Ovary (tissue), 9 donors: ENCODE measurements around the gene PXYLP1. TPM values are rescaled to one million over a fixed set of nuclear protein-coding genes. Genes with fewer than 3 reads are reported as not detected.

ENCODE experiments used
- DNase-seq, 5 donors: peaks; one replicate each; pipeline ENCODE4 v3.0.0-alpha.2; 2019 to 2020
- H3K27ac ChIP-seq, 2 donors: fragments of 200-600 bp; one replicate each; pipeline versions ENCODE4 v1.5.1 to v1.8.0; 2019 to 2022
- H3K27me3 ChIP-seq: fragments of 200-600 bp; one replicate; pipeline ENCODE4 v1.8.0; 2022
- H3K36me3 ChIP-seq: fragments of 200-600 bp; sonication (generic); one replicate; pipeline ENCODE4 v1.5.1; 2019
- H3K4me1 ChIP-seq: one replicate; pipeline ENCODE4 v1.8.1; 2013; ENCODE audit warnings: mild to moderate bottlenecking, moderate library complexity; ENCODE audit not compliant: insufficient read depth
- H3K4me3 ChIP-seq: fragments of 200-600 bp; sonication (generic); one replicate; pipeline ENCODE4 v1.5.1; 2017
- H3K9me3 ChIP-seq, 2 donors: fragments of 200-600 bp in 1 of 2; sonication (generic) in 1 of 2; one replicate each; pipeline versions ENCODE4 v1.5.1 to v1.8.1; 2013 to 2019; ENCODE audit warnings: mild to moderate bottlenecking in 1 of 2, moderate library complexity in 1 of 2
- CTCF ChIP-seq, 3 donors: fragments of 450-650 bp in 2 of 3; fragments of 200-600 bp in 1 of 3; IDR thresholded peaks; one replicate each; pipeline versions ENCODE4 v1.5.1 to v1.8.0; 2016 to 2022; ENCODE audit warnings: antibody characterized with exemption in 3 of 3, mild to moderate bottlenecking in 1 of 3
- EP300 ChIP-seq: sonication (generic); formaldehyde crosslinking; IDR thresholded peaks from one replicate; pipeline ENCODE4 v1.6.1; 2017; ENCODE audit warnings: antibody characterized with exemption
- POLR2A ChIP-seq: fragments of 450-650 bp; IDR thresholded peaks from one replicate; pipeline ENCODE4 v1.6.1; 2017; ENCODE audit warnings: antibody characterized with exemption, mild to moderate bottlenecking, moderate library complexity
- WGBS, 3 donors: extraction: QIAGEN DNeasy Blood & Tissue Kit in 1 of 3; methylation state at CpG; one replicate each; pipeline versions ENCODE4 v1.1.5 to v1.1.7; 2013 to 2017; 5-methylcytosine and 5-hydroxymethylcytosine counted together
- intact Hi-C, 4 donors: fragments of 100-400 bp; cut with DNase I; formaldehyde crosslinking; loops; one replicate each; pipeline versions ENCODE4 v1.11.0 to v1.15.1; 2022 to 2023
- polyA plus RNA-seq, 2 donors: library from polyadenylated mRNA; stranded (reverse); fragments of 200-250 nt in 1 of 2; fragments of 350-450 nt in 1 of 2; fragmentation: Illumina TruSeq in 1 of 2; extraction: RNeasy Lipid Tissue Mini Kit (QIAGEN cat#74804) in 1 of 2; gene quantifications; one replicate each; pipeline ENCODE4 v1.2.3, GENCODE V29; 2013 to 2014
- total RNA-seq, 7 donors: library from RNA; depleted of rRNA in 2 of 7; stranded (reverse); fragments of >200 nt in 2 of 7; fragmentation: NEBNext Ultra II Directional in 3 of 7; extraction: Animal tissue kit (Norgen Biotek cat#: 25700) in 3 of 7; gene quantifications; one replicate each; pipeline versions ENCODE4 v1.1.0 to v1.2.4, GENCODE V29; 2016 to 2023
- donor health status: DM: no; HTN: no; CAD: no; lungs with moderate emphysema.
- donor health status: DM: no; HTN: no; CAD: no.
- donor health status: Bipolar disorder and iron deficiency.
- donor health status: DM: yes; HTN: yes; CAD: no.
- donor health status: DM: no; HTN: no; CAD: no.
- donor health status: DM: yes; HTN: yes; CAD: no.

The PXYLP1 gene
- total and polyA plus RNA-seq, 9 donors: 6.5 to 23.0 (median 15.7) TPM

- Histone ChIP-seq H3K4me1 (no peaks in the 10 kb centered on the region), H3K4me3 (no peak overlapping the region), H3K9me3 (no peaks in the 10 kb centered on the region), H3K36me3 (no peaks in the 10 kb centered on the region), H3K27ac (no peak overlapping the region), H3K27me3 (no peaks in the 10 kb centered on the region)
- no peak for DNase-seq
- TF ChIP-seq CTCF (IDR thresholded peaks at IDR 0.05): no peak
- TF ChIP-seq POLR2A: no peak
- no peak for TF ChIP-seq EP300
- intact Hi-C loops: no loop called here
Measured at GRCh38 chr3:141326123-141326522, 94.5 kb downstream of the PXYLP1 start.

GRCh38 chr3:141326626-141327025 is 95.0 kb downstream of the PXYLP1 start:
- DNase-seq: no peak
- Histone ChIP-seq H3K9me3 (no peaks in the 10 kb centered on the region), H3K27ac (no peak overlapping the region), H3K36me3 (no peaks in the 10 kb centered on the region), H3K4me3 (no peak overlapping the region), H3K27me3 (no peaks in the 10 kb centered on the region), H3K4me1 (no peaks in the 10 kb centered on the region)
- 71 to 72% (median 72%) methylated on average over 3 of the region's 3 CpGs for WGBS, 3 donors
- intact Hi-C loops: no loop called here
- TF ChIP-seq POLR2A: no peak
- TF ChIP-seq CTCF (IDR thresholded peaks at IDR 0.05): no peak
- no peak for TF ChIP-seq EP300

- Histone ChIP-seq H3K27me3 (no peaks in the 10 kb centered on the region), H3K36me3 (no peaks in the 10 kb centered on the region), H3K9me3 (no peaks in the 10 kb centered on the region), H3K4me3 (no peak overlapping the region), H3K27ac (no peak overlapping the region), H3K4me1 (no peaks in the 10 kb centered on the region)
- intact Hi-C loops: no loop called here
- WGBS, 3 donors: 79 to 81% (median 80%) methylated on average over 7 of the region's 7 CpGs
- TF ChIP-seq EP300: no peak
- TF ChIP-seq POLR2A: no peak
- TF ChIP-seq CTCF (IDR thresholded peaks at IDR 0.05): no peak
- no peak for DNase-seq
Measured at GRCh38 chr3:141328286-141329166, 96.9 kb downstream of the PXYLP1 start.

- intact Hi-C loops: no loop called here
- DNase-seq: no peak
- Histone ChIP-seq H3K27ac (no peak overlapping the region), H3K27me3 (no peaks in the 10 kb centered on the region), H3K4me1 (no peaks in the 10 kb centered on the region), H3K36me3 (no peaks in the 10 kb centered on the region), H3K4me3 (no peak overlapping the region), H3K9me3 (no peaks in the 10 kb centered on the region)
- WGBS, 3 donors: 91 to 92% (median 92%) methylated on average over 3 of the region's 3 CpGs
- no peak for TF ChIP-seq POLR2A
- no peak for TF ChIP-seq EP300
- no peak for TF ChIP-seq CTCF (IDR thresholded peaks at IDR 0.05)
Measured at GRCh38 chr3:141330235-141330634, 98.6 kb downstream of the PXYLP1 start.
